ENCODE results near the gene RAB3IL1.

Gene RAB3IL1

DNA sequence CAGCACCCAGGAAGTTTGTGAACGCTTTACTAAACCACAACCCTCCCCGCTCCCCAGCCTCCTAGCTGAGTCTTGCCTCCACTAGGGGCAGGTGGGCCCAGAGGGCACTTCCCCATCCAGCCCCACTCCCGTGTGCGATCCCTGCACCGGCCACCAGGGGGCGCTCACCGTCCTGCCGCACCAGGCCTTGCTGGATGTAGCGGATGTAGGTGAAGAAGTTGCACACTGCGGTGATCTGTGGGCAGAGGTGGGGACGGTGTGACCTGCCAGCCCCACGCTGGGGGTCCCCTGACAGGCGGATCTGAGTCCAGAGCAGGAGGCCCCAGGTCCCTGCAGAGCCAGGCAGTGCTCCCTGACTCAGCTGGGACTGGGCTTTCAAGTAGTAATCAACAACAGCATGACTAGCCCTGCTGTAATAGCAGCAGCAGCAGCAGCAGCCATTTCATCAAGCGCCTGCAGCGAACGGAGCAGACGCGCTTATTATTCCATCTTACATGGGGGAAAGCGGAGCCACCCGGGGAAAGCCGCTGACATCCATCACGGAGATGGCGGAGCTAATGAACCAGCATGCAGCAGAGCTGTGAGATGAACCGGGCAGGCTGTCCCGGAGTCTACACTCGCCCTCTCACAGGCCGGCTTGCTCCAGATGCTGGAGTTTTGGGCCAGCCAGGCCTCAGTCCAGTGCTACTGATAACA lies 18.1 kb downstream of the RAB3IL1 start (continued):
- TF ChIP-seq ZBTB21 (tag by site-specific recombination; IDR thresholded peaks at IDR 0.05) = no peak
- TF ChIP-seq YY1 (tag by site-specific recombination; IDR thresholded peaks at IDR 0.05) = no peak
- no peak for TF ChIP-seq ZBTB10 (tag by site-specific recombination; IDR thresholded peaks at IDR 0.05)
- TF ChIP-seq ZNF654 (tag by site-specific recombination; IDR thresholded peaks at IDR 0.05; ENCODE audit: low read depth) = peak; percentile 50
- TF ChIP-seq ZNF777 (tag by site-specific recombination; IDR thresholded peaks at IDR 0.05; ENCODE audit: borderline replicate concordance) = no peak
- TF ChIP-seq ZNF776 (tag by site-specific recombination; IDR thresholded peaks at IDR 0.05; ENCODE audit: borderline replicate concordance) = no peak
- TF ChIP-seq ZSCAN23 (tag by site-specific recombination; IDR thresholded peaks at IDR 0.05) = no peak
- no peak for TF ChIP-seq ZNF10 (tag by site-specific recombination; IDR thresholded peaks at IDR 0.05)
- TF ChIP-seq ZFP37 (tag by site-specific recombination; IDR thresholded peaks at IDR 0.05) = no peak
- TF ChIP-seq KLF16 (tag by site-specific recombination; IDR thresholded peaks at IDR 0.05) = 0 out of 2 replicates have a peak, but pooled peaks have one; percentile 21
- TF ChIP-seq ZNF175 (tag by site-specific recombination; IDR thresholded peaks at IDR 0.05) = no peak
- 0 out of 2 replicates have a peak, but pooled peaks have one; percentile 12 for TF ChIP-seq SP7 (tag by site-specific recombination; IDR thresholded peaks at IDR 0.05)
- TF ChIP-seq ZNF24 (tag by site-specific recombination; IDR thresholded peaks at IDR 0.05) = no peak
- no peak for TF ChIP-seq ZNF280D (tag by site-specific recombination; IDR thresholded peaks at IDR 0.05)
- TF ChIP-seq ZNF501 (tag by site-specific recombination; IDR thresholded peaks at IDR 0.05) = no peak
- TF ChIP-seq ZBTB17 (tag by site-specific recombination; IDR thresholded peaks at IDR 0.05) = 0 out of 2 replicates have a peak, but pooled peaks have one; percentile 17
- no peak for TF ChIP-seq ZNF791 (tag by site-specific recombination; IDR thresholded peaks at IDR 0.05)
- TF ChIP-seq ZNF404 (tag by site-specific recombination; IDR thresholded peaks at IDR 0.05) = no peak
- no peak for TF ChIP-seq ZNF664 (tag by site-specific recombination; IDR thresholded peaks at IDR 0.05)
- no peak for TF ChIP-seq ZNF248 (tag by site-specific recombination; IDR thresholded peaks at IDR 0.05)
- TF ChIP-seq, protein P1, sequence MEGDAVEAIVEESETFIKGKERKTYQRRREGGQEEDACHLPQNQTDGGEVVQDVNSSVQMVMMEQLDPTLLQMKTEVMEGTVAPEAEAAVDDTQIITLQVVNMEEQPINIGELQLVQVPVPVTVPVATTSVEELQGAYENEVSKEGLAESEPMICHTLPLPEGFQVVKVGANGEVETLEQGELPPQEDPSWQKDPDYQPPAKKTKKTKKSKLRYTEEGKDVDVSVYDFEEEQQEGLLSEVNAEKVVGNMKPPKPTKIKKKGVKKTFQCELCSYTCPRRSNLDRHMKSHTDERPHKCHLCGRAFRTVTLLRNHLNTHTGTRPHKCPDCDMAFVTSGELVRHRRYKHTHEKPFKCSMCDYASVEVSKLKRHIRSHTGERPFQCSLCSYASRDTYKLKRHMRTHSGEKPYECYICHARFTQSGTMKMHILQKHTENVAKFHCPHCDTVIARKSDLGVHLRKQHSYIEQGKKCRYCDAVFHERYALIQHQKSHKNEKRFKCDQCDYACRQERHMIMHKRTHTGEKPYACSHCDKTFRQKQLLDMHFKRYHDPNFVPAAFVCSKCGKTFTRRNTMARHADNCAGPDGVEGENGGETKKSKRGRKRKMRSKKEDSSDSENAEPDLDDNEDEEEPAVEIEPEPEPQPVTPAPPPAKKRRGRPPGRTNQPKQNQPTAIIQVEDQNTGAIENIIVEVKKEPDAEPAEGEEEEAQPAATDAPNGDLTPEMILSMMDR (tag by site-specific recombination; IDR thresholded peaks at IDR 0.05) = peak; percentile 96
- TF ChIP-seq PATZ1 (tag by site-specific recombination; IDR thresholded peaks at IDR 0.05) = peak; percentile 43; the same call in 1 of the 2 replicates
- TF ChIP-seq ZSCAN30 (tag by site-specific recombination; IDR thresholded peaks at IDR 0.05) = no peak
- no peak for TF ChIP-seq PRDM6 (tag by site-specific recombination; IDR thresholded peaks at IDR 0.05)
- TF ChIP-seq ZNF335 (tag by site-specific recombination; conservative IDR thresholded peaks at IDR 0.05) = no peak
- TF ChIP-seq, protein P2, sequence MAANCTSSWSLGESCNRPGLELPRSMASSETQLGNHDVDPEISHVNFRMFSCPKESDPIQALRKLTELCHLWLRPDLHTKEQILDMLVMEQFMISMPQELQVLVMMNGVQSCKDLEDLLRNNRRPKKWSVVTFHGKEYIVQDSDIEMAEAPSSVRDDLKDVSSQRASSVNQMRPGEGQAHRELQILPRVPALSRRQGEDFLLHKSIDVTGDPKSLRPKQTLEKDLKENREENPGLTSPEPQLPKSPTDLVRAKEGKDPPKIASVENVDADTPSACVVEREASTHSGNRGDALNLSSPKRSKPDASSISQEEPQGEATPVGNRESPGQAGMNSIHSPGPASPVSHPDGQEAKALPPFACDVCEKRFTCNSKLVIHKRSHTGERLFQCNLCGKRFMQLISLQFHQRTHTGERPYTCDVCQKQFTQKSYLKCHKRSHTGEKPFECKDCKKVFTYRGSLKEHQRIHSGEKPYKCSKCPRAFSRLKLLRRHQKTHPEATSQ (tag by site-specific recombination; IDR thresholded peaks at IDR 0.05) = no peak
- TF ChIP-seq ZNF707 (tag by site-specific recombination; IDR thresholded peaks at IDR 0.05) = no peak
- TF ChIP-seq ZBTB8A (tag by site-specific recombination; IDR thresholded peaks at IDR 0.05) = no peak
